ENCODE results near the gene NID1.

Gene NID1

DNA sequence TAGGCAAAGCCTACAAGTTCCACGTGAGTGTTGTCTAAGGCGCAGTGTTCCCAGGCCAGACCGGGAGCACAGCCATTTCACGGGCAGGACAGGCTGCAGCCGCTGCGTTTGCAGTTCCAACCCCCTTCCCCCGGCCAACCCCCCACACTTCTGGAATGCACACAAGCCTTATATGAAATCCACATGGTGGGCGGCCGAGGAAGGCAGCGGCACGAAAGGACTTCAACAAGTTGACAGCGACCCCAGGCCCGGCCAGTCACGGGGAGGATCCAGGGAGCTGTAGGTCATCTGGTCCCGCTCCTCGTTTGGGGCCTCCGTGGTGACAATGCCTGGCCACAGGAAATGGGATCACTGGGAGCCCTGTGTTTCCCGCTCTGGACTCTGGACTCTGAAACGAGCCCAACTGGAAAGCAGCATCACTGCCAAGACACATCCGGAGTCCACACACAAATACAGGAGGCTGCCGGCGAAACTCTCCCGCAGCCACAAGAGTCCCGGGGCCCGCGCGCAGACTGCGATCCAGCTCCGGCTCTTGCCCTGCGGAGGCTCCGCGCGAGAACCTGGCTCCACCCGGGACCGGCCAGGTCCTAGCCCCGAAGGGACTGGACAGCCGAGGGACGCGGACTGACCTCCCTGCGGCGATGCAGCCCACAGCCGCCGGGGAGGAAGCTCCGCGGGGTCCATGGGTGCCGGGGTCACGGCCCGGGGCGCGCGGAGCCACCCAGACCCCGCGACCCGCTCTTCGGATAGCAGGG lies 794 bp downstream of the NID1 start:
- no peak for DNase-seq (ENCODE audit: low read depth)

DNA sequence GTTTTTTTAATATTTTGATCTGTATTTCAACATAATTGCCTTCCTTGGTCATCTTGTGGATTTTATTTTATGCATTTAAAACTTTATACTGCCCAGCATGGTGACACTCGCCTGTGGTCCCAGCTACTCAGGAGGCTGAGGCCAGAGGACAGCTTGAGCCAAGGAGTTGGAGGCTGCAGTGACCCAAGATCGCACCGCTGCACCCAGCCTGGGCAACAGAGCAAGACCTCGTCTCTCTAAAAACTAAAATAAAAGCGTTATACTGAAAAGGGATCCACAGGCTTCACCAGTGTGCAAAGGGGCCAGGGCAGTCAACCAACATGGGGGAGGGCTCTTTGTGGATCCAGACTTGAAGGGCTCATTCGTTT lies 1.4 kb downstream of the NID1 start:
- DNase-seq (ENCODE audit: low read depth): no peak

DNA sequence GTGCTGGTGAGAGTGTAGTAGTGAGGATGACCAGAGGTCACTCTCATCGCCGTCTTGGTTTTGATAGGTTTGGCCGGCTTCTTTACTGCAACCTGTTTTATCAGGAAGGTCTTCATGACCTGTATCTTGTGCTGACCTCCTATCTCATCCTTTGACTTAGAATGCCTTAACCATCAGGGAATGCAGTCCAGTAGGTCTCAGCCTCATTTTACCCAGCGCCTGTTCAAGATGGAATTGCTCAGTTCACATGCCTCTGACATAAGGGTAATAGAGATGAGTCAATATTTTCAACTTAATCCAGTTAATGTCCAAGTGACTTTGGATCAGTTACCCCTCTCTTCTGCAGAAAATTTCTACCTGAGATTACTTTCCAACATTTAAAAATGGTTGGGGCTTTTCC lies 4.6 kb downstream of the NID1 start:
- DNase-seq (ENCODE audit: low read depth): no peak

DNA sequence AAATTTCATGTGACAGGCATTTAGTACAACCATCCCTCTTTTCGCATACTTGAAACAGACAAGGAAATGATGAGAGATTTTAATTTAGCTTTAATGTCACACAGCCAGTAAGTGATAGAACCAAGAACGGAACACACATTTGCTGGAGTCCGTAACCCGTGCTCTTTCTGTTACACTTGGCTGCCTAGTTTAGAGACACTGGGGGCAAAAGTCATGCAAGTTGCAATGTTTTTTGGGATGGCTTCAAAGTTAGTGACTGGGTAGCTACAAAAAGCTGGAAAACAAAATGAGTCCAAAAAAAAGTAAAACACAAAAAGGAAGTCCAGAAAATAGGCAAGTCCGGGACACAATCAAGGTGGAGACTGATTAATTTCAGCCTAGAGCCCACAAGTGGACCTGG lies 5.9 kb downstream of the NID1 start:
- DNase-seq (ENCODE audit: low read depth): no peak

DNA sequence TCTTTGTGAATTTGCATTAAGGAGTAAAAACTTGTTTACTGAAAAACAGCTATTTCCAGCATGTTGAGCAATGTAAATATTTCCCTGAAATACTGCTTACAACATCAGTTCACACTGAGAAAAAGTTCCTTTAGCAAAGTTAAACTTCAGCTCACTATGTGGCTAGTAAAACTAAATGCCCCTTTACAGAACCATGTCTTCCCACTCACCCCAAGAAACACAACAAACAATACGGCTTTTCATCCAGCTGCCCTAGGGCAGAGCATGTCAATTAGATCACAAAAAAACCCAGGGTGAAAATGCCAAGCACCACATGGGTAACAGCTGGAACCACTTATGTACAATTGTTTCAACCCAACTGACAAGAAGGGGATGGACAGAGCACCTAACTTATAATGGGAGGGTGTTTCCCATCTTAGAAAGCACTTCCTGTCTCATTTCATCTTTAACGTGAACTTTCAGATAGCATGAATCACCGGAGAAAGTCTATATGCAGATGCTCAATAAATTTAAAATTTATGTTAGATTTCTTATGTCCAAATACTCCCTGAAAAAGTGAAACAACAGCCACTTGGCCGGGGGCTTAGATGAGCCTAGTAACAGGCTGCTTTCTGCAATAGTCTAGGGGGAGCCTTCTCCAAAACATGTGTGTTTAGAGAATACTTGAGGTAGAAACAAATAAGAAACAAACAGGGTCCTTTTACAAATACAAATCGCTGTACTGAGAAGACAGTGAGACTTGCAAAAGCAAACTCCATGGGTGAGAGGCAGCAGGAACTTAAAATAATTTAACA lies 6.6 kb downstream of the NID1 start:
- DNase-seq (ENCODE audit: low read depth): no peak

DNA sequence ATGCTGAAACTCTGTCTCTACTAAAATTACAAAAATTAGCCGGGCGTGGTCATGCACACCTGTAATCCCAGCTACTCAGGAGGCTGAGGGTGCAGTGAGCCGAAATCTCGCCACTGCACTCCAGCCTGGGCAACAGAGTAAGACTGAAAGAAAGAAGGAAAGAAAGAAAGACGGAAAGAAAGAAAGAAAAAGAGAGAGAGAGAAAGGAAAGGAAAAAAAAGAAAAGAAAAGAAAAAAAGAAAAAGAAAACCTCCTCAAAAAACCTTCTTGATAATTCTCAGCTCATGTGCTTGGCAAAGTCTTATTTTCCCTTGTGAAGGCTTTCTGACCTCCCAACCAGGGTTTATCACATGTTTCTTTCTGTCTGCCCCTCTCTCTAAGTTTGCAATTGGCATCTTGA lies 7.3 kb downstream of the NID1 start:
- no peak for DNase-seq (ENCODE audit: low read depth)

DNA sequence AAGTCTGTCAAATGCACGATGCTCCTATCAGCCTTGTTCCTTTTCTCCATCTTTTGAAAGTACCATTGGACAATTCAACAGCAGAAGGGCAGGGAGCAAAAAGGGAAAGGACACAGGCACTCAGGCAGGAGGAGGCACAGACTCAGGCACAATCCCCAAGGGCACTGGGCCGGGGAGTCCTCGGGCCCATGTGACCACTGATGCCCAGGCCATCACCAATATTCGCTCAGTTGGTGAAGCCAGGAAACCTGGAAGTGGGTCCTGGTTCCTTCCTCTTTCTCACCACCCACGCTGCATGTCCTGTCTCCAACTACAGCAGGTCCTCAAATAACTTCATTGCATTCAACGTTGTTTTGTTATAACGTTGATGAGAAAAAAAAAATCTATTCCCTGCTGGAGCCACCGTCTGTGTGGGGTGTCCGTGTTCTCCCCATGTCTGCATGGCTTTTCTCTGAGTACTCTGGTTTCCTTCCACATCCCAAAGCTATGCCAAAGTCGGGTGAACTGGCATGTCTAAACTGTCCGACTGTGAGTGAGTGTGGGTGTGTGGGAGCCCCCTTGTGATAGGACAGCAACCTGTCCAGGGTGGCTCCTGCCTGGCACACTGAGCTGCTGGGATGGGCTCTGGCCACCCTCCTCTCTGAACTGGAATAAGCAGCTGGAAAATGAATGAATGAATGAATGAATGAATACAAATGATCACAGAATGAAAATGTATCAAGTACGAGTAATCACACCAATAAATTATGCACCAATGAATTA lies 12.5 kb downstream of the NID1 start:
- no peak for DNase-seq (ENCODE audit: low read depth)

DNA sequence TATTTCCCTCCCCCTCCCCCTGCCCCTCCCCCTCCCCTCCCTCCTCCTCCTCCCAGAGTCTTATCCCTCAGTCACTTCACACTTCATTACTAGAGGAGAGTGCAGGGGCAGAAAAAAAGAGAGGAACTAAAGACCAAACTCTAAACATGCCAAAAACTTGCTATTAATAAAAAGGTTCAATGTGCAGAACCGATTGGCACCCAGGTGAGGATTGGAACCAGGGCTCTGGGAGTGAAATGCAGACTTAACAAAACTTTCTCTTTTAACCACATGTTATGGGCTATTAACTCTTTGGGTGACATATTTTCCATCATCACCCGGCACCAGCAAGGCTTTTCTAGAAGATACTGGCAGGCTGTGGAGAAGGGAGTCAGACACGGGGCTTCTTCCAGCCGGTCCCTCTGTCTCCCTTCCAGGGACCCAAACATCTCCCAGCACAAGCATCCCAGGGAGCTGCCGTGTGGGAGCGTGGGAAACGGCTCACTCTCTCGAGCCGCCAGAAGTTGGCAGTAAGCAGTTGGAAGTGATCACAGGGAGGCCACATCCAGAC lies 13.6 kb downstream of the NID1 start:
- no peak for DNase-seq (ENCODE audit: low read depth)

DNA sequence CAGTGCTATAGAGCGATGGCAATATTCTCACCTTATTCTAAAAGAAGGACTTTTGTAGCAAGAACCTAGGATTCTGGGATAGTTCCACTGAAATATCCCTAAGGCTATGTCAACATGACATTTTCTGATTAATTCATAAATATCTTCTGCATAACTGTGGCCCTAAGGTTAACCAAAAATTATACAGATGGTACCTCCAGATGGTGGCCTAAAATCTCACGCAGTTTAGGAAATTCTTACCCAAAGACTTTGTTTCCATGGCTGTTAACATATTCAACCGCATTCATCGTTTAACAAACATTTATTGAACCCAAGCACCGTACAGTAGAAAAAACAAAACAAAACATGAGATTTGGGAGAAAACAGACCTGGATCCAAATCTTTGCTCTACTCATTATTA lies 19.1 kb downstream of the NID1 start:
- DNase-seq (ENCODE audit: low read depth): no peak

DNA sequence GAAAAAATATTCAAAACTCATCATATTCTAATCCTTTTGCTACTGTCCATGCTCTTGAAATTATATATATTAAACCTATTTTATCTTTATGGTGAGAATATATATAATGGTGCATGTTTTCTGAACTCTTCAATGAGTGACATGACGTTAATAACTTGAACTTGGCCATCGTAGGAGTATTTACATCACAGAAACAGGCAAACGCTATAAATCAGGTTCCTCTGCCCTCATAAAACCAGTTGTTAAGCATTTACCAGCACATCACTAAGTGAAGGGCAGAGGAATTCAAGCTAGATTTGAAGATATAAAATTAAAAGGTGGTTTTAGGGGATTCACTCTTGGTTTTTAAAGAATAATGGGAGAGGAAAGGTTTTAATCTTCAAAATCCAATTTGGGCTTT lies 20.5 kb downstream of the NID1 start:
- no peak for DNase-seq (ENCODE audit: low read depth)

DNA sequence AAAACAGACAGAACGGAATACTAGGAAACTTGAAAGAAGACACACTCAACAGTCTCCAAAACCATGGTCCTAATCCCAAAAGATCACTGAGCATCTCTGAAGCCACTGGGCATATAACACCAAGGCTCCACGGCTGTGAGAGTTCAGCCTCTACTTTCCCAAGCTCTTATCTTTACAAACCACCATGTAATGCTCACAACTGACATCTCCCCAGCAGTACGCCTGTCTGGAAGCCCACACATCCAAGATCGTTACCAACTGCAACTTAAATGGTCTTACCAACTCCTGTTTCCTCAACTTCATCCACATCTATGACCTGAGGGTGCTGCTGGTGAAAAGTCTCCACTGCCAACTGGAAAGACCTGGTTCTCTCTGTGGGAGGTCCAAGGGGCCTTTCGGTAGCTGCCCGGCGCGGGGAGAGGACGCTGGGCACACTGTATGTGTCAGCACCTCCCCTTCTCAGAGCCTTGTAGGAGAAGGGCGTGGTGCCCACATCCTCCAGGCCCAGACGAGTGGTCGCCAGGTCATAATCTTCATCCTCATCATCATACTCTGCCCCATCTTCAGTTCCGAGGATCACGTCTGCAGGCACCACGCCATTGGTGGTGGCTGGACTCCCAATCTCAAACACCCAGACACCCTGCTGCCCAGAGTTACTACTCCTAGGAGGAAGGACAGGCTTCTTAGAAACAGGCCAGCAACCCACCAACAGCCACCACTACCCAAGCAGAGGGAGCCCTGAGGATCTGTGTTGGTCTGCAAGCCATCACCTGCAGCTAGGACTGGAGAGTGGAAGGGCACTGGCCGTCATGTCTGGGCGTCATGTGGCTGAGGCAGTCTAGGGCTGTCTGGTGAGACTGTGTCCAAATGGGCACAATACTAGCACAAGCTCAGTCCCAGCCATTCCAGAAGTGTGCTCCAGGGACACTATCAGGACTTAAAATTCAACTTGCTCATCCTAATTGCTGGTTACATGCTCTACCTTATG lies 23.0 kb downstream of the NID1 start:
- DNase-seq (ENCODE audit: low read depth): no peak

DNA sequence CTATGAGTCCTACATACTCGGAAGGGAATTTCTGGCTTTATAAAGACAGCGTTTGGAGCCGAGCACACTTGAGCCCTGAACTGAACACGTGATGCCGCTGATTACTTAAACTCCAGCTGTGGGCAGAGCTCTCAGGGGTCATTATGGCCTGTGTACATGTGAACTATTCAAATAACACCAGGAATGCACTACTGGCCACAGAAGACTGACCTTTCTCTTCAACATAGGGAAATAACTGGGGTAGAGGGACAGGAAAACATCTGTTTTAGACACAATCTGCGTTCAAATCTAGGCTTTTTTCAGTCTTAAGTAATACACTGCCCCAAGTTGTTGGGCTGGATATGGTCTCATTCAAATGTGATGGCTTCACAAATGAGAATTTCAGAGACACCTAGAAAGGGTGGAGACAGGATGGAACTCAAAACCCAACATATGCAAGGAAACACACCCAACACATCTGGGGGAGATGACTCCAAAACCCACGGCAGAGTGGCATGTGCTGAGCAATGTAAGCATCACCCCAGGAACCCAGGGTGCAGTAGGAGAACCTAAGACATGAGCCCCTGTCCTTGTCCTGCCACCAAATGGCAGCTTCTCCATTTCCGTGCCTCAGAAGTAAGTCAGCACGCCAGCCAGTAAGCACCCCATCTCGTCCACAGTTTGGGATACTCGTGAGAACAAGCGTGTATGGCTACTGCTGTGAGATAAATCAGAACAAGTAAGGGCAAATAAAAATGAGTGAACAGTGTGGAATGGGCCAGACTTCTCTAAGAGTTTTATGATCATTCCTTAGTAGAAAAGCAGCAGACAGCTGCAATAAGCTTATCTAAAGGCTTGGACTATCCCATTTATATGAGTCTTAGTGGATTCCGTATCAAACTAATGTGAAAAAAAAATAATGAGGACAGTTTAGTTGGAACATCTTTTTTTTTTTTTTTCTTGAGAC lies 24.9 kb downstream of the NID1 start:
- no peak for DNase-seq (ENCODE audit: low read depth)

DNA sequence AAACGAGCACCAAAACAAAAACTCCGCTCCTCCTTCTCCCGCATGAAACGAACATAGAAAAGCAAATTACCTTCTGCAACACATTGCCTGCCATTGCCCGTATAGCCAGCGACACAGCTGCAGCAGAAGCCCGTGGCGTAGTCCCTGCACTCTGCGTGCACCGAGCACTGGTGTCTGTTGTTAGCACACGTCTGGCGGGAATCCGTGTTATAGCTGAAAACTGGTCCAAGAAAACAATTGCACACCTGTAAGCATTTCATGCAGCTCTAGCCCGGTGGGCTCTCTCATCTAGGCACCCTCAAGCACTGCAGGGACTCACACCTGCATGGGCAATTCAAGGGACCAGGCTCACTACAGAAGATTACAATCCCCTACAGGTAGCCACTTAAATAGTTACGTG lies 26.9 kb downstream of the NID1 start:
- DNase-seq (ENCODE audit: low read depth): no peak

DNA sequence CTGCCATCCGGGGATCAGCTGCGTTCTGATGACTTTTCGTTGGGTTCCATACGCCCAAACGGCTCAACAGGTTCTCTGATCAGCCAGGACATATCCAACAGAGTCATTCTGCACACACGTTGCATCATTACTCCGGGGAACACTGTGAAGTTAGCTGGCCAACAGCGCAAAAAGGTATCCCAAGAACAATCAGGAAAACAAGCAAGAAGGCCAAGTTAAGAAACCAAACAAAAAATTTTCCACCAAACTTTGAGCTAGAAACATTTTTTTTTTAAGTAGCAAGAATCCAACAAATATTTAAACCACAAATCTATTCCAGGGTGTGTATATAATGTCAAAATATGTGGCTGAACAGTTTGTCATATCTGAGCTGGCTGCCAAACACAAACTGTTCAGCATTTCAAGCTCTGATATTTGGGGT lies 29.2 kb downstream of the NID1 start:
- DNase-seq (ENCODE audit: low read depth): no peak

DNA sequence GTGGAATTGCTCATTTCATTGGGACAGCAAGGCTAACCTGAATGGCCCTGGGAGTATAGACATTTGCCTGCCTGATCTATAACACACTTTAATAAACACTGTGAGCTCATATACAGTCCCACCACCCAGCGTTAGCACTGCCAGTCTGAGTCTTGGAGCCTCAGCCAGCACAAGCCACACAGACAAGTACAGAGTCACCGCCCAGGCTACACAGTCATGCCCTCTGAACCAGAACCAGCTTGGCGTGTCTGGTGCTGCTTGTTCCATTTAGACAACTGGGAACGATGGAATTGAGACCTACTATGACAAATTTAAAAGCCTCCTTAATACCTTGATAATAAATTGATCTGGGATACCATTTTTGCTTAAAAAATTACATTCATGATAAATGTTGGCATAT lies 31.6 kb downstream of the NID1 start:
- DNase-seq (ENCODE audit: low read depth): no peak

DNA sequence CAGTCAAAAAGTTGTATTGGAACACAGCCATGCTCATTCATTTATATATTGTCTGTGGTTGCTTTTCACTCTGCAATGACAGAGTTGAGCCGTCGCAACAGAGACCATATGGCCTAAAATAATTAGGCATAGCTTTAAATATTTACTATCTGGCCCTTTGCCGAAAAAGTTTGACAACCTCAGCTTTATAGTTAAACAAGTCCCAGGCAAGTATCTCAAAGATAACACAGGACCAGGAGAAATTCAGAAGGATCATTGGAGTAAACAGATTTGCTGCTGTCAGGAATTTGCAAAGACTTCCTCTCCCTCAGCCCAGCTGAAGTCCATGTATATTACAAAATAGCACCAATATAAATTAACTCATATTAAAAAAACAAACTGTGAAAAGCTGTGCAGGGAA lies 34.4 kb downstream of the NID1 start:
- no peak for DNase-seq (ENCODE audit: low read depth)

DNA sequence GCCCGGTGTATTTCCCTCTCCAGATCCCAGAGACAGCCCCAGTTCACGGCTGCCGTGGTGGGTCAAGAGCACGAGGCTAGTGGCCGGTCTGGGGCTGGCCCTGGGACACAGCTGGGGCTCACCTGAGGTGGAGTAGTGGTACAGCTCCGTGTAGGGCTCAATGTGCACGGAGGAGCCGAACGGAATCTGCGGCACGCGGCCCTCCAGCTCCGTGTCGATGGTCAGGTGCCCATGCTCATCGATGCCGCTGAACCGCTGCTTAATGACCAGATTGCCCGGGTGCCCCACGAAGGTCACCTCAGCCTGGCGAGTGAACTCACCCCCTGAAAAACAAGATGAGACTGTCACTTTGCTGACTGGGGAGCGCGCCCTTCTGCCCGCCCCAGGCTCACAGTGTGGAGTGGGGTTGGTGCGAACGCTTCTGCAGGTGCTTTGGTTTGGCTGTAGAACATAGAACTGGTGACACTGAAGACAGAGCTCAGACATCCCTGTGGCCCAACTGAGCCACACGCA lies 35.4 kb downstream of the NID1 start:
- no peak for DNase-seq (ENCODE audit: low read depth)

DNA sequence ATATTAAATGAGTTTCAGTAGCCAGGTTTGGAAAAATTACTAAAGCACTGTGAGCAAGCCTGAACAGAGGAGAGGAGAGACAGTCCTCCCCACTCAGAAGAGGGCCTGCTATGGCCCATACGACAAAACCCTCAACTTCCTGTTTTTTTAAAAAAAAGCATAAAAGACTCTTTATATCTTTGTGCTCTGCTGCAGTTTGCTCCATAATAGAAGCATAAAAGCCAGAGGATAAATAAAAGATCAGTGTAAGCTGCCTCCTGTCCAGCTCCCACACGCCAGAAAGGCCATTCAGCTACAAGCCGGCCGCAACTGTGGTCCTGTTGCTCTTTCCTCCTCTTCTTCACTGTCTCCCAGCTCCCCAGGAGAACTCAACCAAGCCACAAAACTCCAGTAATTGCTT lies 37.8 kb downstream of the NID1 start:
- DNase-seq (ENCODE audit: low read depth): no peak

DNA sequence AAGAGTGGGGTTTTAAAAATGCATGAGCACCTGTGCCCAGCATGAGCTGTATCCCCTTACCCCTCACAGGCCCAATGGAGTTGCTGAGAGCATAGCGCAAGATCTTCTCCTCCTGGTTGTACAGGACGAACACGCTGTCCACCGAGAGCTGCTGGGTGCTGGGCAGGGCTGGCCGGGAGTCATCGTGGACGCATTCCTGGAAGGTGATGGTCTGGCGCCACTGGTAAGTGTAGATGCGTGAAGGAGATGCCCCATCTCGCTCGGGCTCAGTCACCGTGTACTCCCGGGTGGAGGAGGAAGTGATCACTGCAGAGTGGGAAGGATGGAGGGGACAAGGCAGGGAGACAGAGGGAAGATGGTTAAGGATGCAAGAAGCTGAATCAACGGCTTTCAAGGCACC lies 39.1 kb downstream of the NID1 start:
- no peak for DNase-seq (ENCODE audit: low read depth)

DNA sequence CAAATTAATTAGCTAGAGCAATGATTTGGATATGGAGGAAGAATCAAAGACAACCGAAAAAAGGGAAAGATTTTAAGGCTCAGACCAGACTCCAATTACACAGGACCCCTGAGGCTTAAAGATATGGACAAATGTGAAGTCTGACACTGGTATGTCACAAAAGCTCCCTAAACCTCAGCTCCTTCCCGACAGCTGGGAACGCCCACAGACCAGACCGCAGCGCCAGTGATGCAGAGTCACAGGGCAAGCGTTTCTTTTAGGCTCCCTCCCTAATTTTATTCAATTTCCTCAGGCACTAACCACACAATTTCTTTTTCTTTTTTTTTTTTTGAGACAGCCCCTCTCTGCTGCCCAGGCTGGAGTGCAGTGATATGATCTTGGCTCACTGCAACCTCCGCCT lies 40.2 kb downstream of the NID1 start:
- DNase-seq (ENCODE audit: low read depth): no peak

All from activated T-helper 9 cell treated with anti-CD3 and anti-CD28 coated beads, Interleukin-2, amount 50 U/mL, for 16 hours (primary cell).